Coronary artery (tissue), 2 donors: ENCODE results near the gene CD93.

Experiments used
- DNase-seq: peaks from one replicate; pipeline ENCODE4 v3.0.0-alpha.2; 2017; ENCODE audit warnings: low spot score
- H3K27ac ChIP-seq, 2 donors: fragments of 200-600 bp; sonication (generic); one replicate each; pipeline ENCODE4 v1.5.1; 2016 to 2019
- H3K4me3 ChIP-seq: fragments of 200-600 bp; sonication (generic); 2 replicates; pipeline ENCODE4 v1.5.1; 2016; ENCODE audit warnings: mild to moderate bottlenecking, moderate library complexity
- TF ChIP-seq, protein P1 (sequence below): fragments of 200-600 bp; sonication (generic); IDR thresholded peaks from one replicate; pipeline ENCODE4 v1.5.1; 2019; ENCODE audit warnings: antibody characterized with exemption

The CD93 gene

DNA sequence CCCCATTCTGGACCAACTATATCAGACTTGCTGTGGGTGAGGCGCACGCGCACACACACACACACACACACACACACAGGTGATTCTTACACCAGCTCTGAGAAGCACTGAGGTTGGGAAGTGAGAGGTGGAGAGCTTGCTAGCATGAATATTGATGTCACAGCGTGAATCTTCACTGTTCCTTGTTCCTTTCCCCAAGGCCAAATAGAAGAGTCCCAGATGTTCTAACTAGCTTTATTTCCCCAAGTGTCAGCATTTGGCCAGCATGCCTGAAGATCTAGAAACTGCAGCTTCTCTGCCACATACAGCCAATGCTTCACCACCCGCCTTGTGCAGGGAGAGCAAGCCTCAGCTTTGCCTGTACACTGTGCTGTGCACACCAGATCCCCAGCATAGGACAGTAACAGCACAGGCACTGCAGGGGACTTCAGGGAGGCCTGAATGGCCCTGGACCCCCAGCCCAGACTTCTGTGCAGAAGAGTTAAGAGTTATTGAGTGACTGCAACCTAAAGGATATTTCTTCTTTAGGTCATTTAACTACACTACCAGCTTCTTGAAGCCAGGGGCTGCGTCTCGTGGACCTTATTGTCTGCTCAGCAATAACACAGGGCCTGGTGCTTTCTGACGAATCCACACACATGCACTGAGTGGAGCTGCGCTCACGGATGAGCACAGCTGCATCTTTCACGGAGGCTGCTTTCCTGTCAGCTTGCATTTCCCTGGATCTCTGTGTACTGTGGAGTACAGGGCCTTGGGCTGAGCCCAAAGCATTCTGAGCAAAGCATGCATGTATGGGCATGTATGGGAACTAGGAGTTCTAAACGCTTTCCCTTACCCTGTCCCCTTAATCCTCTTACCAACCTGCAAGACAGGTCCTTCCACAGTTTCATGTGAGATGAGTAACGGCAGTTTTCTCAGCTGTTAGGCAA lies 13.9 kb upstream of the CD93 start:
- TF ChIP-seq, protein P1, sequence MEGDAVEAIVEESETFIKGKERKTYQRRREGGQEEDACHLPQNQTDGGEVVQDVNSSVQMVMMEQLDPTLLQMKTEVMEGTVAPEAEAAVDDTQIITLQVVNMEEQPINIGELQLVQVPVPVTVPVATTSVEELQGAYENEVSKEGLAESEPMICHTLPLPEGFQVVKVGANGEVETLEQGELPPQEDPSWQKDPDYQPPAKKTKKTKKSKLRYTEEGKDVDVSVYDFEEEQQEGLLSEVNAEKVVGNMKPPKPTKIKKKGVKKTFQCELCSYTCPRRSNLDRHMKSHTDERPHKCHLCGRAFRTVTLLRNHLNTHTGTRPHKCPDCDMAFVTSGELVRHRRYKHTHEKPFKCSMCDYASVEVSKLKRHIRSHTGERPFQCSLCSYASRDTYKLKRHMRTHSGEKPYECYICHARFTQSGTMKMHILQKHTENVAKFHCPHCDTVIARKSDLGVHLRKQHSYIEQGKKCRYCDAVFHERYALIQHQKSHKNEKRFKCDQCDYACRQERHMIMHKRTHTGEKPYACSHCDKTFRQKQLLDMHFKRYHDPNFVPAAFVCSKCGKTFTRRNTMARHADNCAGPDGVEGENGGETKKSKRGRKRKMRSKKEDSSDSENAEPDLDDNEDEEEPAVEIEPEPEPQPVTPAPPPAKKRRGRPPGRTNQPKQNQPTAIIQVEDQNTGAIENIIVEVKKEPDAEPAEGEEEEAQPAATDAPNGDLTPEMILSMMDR: no peak
- no peak for DNase-seq
- Histone ChIP-seq H3K27ac (peak overlapping the region in 1 of 2 donors; percentile 47), H3K4me3 (no peak overlapping the region)

- Histone ChIP-seq H3K27ac (no peak overlapping the region), H3K4me3 (no peak overlapping the region)
- TF ChIP-seq, protein P1: no peak
- DNase-seq: no peak
Observed at GRCh38 chr20:23097636-23098580, 11.8 kb upstream of the CD93 start.

DNA sequence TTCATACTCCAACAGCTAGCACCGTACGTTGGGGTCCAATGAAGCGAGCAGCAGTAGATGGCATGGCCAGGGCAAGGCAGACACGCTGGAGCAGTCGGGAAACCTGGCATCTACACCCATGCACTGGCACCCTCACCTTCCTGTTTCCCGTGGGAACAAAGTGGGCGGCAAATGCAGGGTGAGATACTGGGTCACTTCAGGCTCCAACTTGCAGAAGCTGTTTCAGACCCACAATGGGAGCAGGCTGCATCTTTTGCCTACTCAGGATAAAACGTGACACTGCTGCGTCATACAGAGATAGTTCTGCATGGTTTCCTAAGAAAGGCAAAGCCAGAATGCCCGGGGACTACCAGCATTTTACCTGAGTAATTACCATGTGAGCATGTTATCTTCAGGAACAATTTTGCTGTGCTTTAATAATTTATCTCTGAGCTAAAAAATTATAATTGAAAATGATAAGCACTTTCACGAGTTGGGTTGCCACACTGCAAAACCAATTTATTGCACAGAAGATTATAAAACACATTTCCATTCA lies 10.9 kb upstream of the CD93 start:
- TF ChIP-seq, protein P1: no peak
- Histone ChIP-seq H3K4me3 (no peak overlapping the region), H3K27ac (no peak overlapping the region)
- no peak for DNase-seq

GRCh38 chr20:23096097-23096496 lies 10.0 kb upstream of the CD93 start:
- TF ChIP-seq, protein P1: no peak
- Histone ChIP-seq H3K4me3 (no peak overlapping the region), H3K27ac (no peak overlapping the region)
- DNase-seq: no peak

GRCh38 chr20:23095499-23095898 lies 9.4 kb upstream of the CD93 start:
- DNase-seq: no peak
- no peak overlapping the region for H3K4me3 ChIP-seq
- H3K27ac ChIP-seq: no peak overlapping the region
- TF ChIP-seq, protein P1: no peak

GRCh38 chr20:23094927-23095326 lies 8.8 kb upstream of the CD93 start:
- TF ChIP-seq, protein P1: no peak
- H3K4me3 ChIP-seq: no peak overlapping the region
- no peak overlapping the region for H3K27ac ChIP-seq
- no peak for DNase-seq
